Keratinocyte (primary cell): ENCODE data around the gene STARD3. TPM values are rescaled to one million over a fixed set of nuclear protein-coding genes. Genes with fewer than 3 reads are reported as not detected.

Source experiments
- DNase-seq: peaks from one replicate; pipeline ENCODE4 v3.0.0-alpha.2; 2011; ENCODE audit warnings: low read depth, missing footprints, low spot score
- FAIRE-seq: peaks from 2 replicates; lab custom pipeline; 2011; peaks lifted over from hg19 to GRCh38; lab: Jason Lieb, UNC
- H2AFZ ChIP-seq: 2 replicates; pipeline ENCODE4 v1.6.0; 2012; ENCODE audit warnings: low read length, control low read depth, inconsistent platforms; ENCODE audit not compliant: control insufficient read depth
- H3K27ac ChIP-seq: 2 replicates; pipeline ENCODE4 v1.5.1; 2011; ENCODE audit warnings: low read length; ENCODE audit not compliant: control insufficient read depth, insufficient read depth
- H3K27me3 ChIP-seq: 3 replicates; pipeline ENCODE4 v1.6.0; 2011; ENCODE audit warnings: low read length; ENCODE audit not compliant: control insufficient read depth, insufficient read depth; ENCODE audit errors: extremely low read depth
- H3K36me3 ChIP-seq, 2 experiments: 2 replicates in 1 of 2; 3 replicates in 1 of 2; pipeline ENCODE4 v1.5.1; 2011; ENCODE audit warnings: low read length in 2 of 2, mild to moderate bottlenecking in 1 of 2; ENCODE audit not compliant: control insufficient read depth in 2 of 2, insufficient read depth in 2 of 2; ENCODE audit errors: extremely low read depth in 1 of 2
- H3K4me1 ChIP-seq: 3 replicates; pipeline ENCODE4 v1.5.1; 2011; ENCODE audit warnings: low read length; ENCODE audit not compliant: control insufficient read depth, insufficient read depth; ENCODE audit errors: extremely low read depth
- H3K4me2 ChIP-seq: 3 replicates; pipeline ENCODE4 v1.6.0; 2011; ENCODE audit warnings: low read depth, low read length; ENCODE audit not compliant: control insufficient read depth, insufficient read depth; ENCODE audit errors: extremely low read depth
- H3K4me3 ChIP-seq, 3 experiments: fragments of 200-600 bp in 1 of 3; sonication (generic) in 1 of 3; 2 replicates in 2 of 3; 3 replicates in 1 of 3; pipeline ENCODE4 v1.5.1; 2011 to 2016; ENCODE audit warnings: low read length in 3 of 3, mild to moderate bottlenecking in 3 of 3, control low read depth in 2 of 3, inconsistent platforms in 1 of 3, low read depth in 1 of 3, mixed read lengths in 1 of 3, mixed run types in 1 of 3, moderate library complexity in 1 of 3; ENCODE audit not compliant: control insufficient read depth in 2 of 3, insufficient read depth in 2 of 3; ENCODE audit errors: extremely low read depth in 1 of 3
- H3K79me2 ChIP-seq: 2 replicates; pipeline ENCODE4 v1.6.0; 2012; ENCODE audit warnings: low read length; ENCODE audit not compliant: control insufficient read depth, insufficient read depth
- H3K9ac ChIP-seq: 3 replicates; pipeline ENCODE4 v1.6.0; 2011; ENCODE audit warnings: low read length; ENCODE audit not compliant: control insufficient read depth, insufficient read depth; ENCODE audit errors: extremely low read depth
- H3K9me1 ChIP-seq: 3 replicates; pipeline ENCODE4 v1.6.0; 2011; ENCODE audit warnings: low read length; ENCODE audit not compliant: control insufficient read depth, insufficient read depth; ENCODE audit errors: extremely low read depth
- H3K9me3 ChIP-seq: 2 replicates; pipeline ENCODE4 v1.5.1; 2012; ENCODE audit warnings: low read depth, low read length; ENCODE audit not compliant: control insufficient read depth
- H4K20me1 ChIP-seq: 3 replicates; pipeline ENCODE4 v1.6.0; 2011; ENCODE audit warnings: low read length; ENCODE audit not compliant: control insufficient read depth, insufficient read depth; ENCODE audit errors: extremely low read depth
- CTCF ChIP-seq, 3 experiments: IDR thresholded peaks in 1 of 3; conservative IDR thresholded peaks in 1 of 3; optimal IDR thresholded peaks in 1 of 3; 2 replicates in 2 of 3; 3 replicates in 1 of 3; pipeline versions ENCODE3 to v1.5.1; 2011; ENCODE audit warnings: low read length in 3 of 3, mild to moderate bottlenecking in 3 of 3, moderate library complexity in 2 of 3, control low read depth in 1 of 3, inconsistent platforms in 1 of 3; ENCODE audit not compliant: insufficient read depth in 2 of 3; ENCODE audit errors: extremely low read depth in 1 of 3
- EZH2 ChIP-seq: IDR thresholded peaks from one replicate; pipeline ENCODE4 v1.6.1; 2012; ENCODE audit warnings: inconsistent platforms, mild to moderate bottlenecking, low read length, moderate library complexity
- dilution Hi-C: fragments of 300-500 bp; cut with MboI; formaldehyde crosslinking; loops from one replicate; pipeline ENCODE4 v1.7.0; 2020; ENCODE audit warnings: low sequenced_read_pairs; ENCODE audit not compliant: extremely low pct_ligation_motif_present
- polyA plus RNA-seq, 5 experiments: library from polyadenylated mRNA; depleted of rRNA in 3 of 5; stranded (reverse) in 3 of 5; stranded (forward) in 1 of 5; unstranded in 1 of 5; fragments of >200 nt; gene quantifications; 1 replicate in 1 of 5; 2 replicates in 3 of 5; 3 replicates in 1 of 5; pipeline versions ENCODE4 v1.2.1 to v1.2.3, GENCODE V29; 2011 to 2012; ENCODE audit warnings: missing spikeins in 2 of 5, low read depth in 1 of 5, low replicate concordance in 1 of 5

The STARD3 gene
- polyA plus RNA-seq, 1 donor (not counting 4 experiments of a cell fraction or from before 2014, with no cell fraction given), result 29.0 TPM

- Histone ChIP-seq H3K9me1 (no peaks in the 10 kb centered on the region), H3K27me3 (no peaks in the 10 kb centered on the region), H3K27ac (peak overlapping the region; percentile 73), H3K4me2 (peak overlapping the region; percentile 90), H3K36me3 (no peaks in the 10 kb centered on the region), H3K9me3 (no peaks in the 10 kb centered on the region), H3K4me1 (peaks cover 18% of the 10 kb centered on the region), H2AFZ (peak overlapping the region; percentile 83), H3K9ac (peak overlapping the region; percentile 81), H4K20me1 (no peaks in the 10 kb centered on the region), H3K79me2 (peaks cover 29% of the 10 kb centered on the region), H3K4me3 (peak overlapping the region; percentile 85 to 93 (median 89))
- no peak for FAIRE-seq
- DNase-seq, result no peak
- dilution Hi-C loops, result no loop called here
- TF ChIP-seq EZH2 (no peak), CTCF (optimal IDR thresholded peaks at IDR 0.05 in 1 of 3, IDR thresholded peaks at IDR 0.05 in 1 of 3, conservative IDR thresholded peaks at IDR 0.05 in 1 of 3; ENCODE audit: extremely low read depth in 1 of 3, insufficient read depth in 2 of 3, low read length in 3 of 3) (no peak)
These were observed 387 bp upstream of the STARD3 start for GRCh38 chr17:39636587-39636926.

GRCh38 chr17:39638317-39638716 lies 1.4 kb downstream of the STARD3 start:
- Histone ChIP-seq H3K4me2 (peak overlapping the region; percentile 88), H3K4me1 (peaks cover 20% of the 10 kb centered on the region), H3K79me2 (peaks cover 35% of the 10 kb centered on the region), H3K4me3 (peak overlapping the region in 1 of 3 experiments; percentile 85), H3K27me3 (no peaks in the 10 kb centered on the region), H4K20me1 (peaks cover 2% of the 10 kb centered on the region), H3K36me3 (no peaks in the 10 kb centered on the region), H3K9ac (no peak overlapping the region), H3K9me3 (no peaks in the 10 kb centered on the region), H3K9me1 (peaks cover 2% of the 10 kb centered on the region), H2AFZ (no peak overlapping the region), H3K27ac (no peak overlapping the region)
- TF ChIP-seq CTCF (optimal IDR thresholded peaks at IDR 0.05 in 1 of 3, IDR thresholded peaks at IDR 0.05 in 1 of 3, conservative IDR thresholded peaks at IDR 0.05 in 1 of 3; ENCODE audit: extremely low read depth in 1 of 3, insufficient read depth in 2 of 3, low read length in 3 of 3), result no peak
- TF ChIP-seq EZH2, result no peak
- FAIRE-seq (no peak), DNase-seq (no peak)
- dilution Hi-C loops, result no loop called here
